Neural crest cell (in vitro differentiated cells): ENCODE results near the gene LRRC59. TPM values are rescaled to one million over a fixed set of nuclear protein-coding genes. Genes with fewer than 3 reads are reported as not detected.

ENCODE experiments used
- DNase-seq: peaks from one replicate; pipeline ENCODE4 v3.0.0; 2021; ENCODE audit warnings: low read depth, mixed read lengths, low spot score
- H3K27ac Mint-ChIP-seq: one replicate; pipeline ENCODE4 v1.8.0; 2021; ENCODE audit warnings: mild to moderate bottlenecking, mixed read lengths; ENCODE audit not compliant: unreplicated experiment
- H3K27me3 Mint-ChIP-seq: 2 replicates; pipeline ENCODE4 v1.8.0; 2021; ENCODE audit warnings: low read depth, mild to moderate bottlenecking, mixed read lengths
- H3K36me3 Mint-ChIP-seq: 2 replicates; pipeline ENCODE4 v1.8.0; 2021; ENCODE audit warnings: low read depth, mild to moderate bottlenecking, mixed read lengths
- H3K4me1 Mint-ChIP-seq: 2 replicates; pipeline ENCODE4 v1.8.0; 2021; ENCODE audit warnings: mixed read lengths
- H3K4me3 Mint-ChIP-seq: one replicate; pipeline ENCODE4 v1.8.0; 2021; ENCODE audit warnings: mild to moderate bottlenecking, mixed read lengths
- H3K9me3 Mint-ChIP-seq: 2 replicates; pipeline ENCODE4 v1.8.0; 2021; ENCODE audit warnings: mixed read lengths
- CTCF ChIP-seq: fragments of 200-600 bp; sonication (generic); conservative IDR thresholded peaks from 2 replicates; pipeline ENCODE4 v1.5.0; 2021; ENCODE audit warnings: antibody characterized with exemption, mild to moderate bottlenecking
- total RNA-seq: library from RNA; stranded (reverse); gene quantifications from 2 replicates; pipeline ENCODE4 v1.2.1, GENCODE V29; 2021

The LRRC59 gene
- total RNA-seq, 1 donor from 2014 or later, result 92.7 TPM

- no peak for DNase-seq
- Mint-ChIP-seq H3K4me3 (peak overlapping the region; percentile 94), H3K4me1 (peaks cover 38% of the 10 kb centered on the region), H3K27me3 (peaks cover 10% of the 10 kb centered on the region), H3K36me3 (peaks cover 5% of the 10 kb centered on the region), H3K27ac (no peak overlapping the region), H3K9me3 (no peaks in the 10 kb centered on the region)
- no peak for TF ChIP-seq CTCF
Measured at GRCh38 chr17:50347894-50348291, 49.4 kb downstream of the LRRC59 start.

GRCh38 chr17:50347117-50347893 is 50.0 kb downstream of the LRRC59 start:
- Mint-ChIP-seq H3K27me3 (peaks cover 10% of the 10 kb centered on the region), H3K9me3 (no peaks in the 10 kb centered on the region), H3K36me3 (peaks cover 5% of the 10 kb centered on the region), H3K4me3 (peak overlapping the region; percentile 94), H3K4me1 (peaks cover 38% of the 10 kb centered on the region), H3K27ac (peak overlapping the region; percentile 86)
- peak; percentile 22 for DNase-seq
- TF ChIP-seq CTCF, result no peak

- H3K4me1 Mint-ChIP-seq, result peaks cover 38% of the 10 kb centered on the region
- TF ChIP-seq CTCF, result no peak
- peak overlapping the region; percentile 94 for H3K4me3 Mint-ChIP-seq
- H3K27ac Mint-ChIP-seq, result peak overlapping the region; percentile 86
- DNase-seq, result peak; percentile 45
- H3K36me3 Mint-ChIP-seq, result peaks cover under 1% of the 10 kb centered on the region
- H3K27me3 Mint-ChIP-seq, result peaks cover 10% of the 10 kb centered on the region
- H3K9me3 Mint-ChIP-seq, result no peaks in the 10 kb centered on the region
Measured at GRCh38 chr17:50346313-50347116, 50.8 kb downstream of the LRRC59 start.

- H3K4me1 Mint-ChIP-seq, result peaks cover 38% of the 10 kb centered on the region
- peak within 1 kb of the TSS; percentile 94 for H3K4me3 Mint-ChIP-seq
- no peaks in the 10 kb centered on the region for H3K36me3 Mint-ChIP-seq
Measured at GRCh38 chr17:50345432-50346312, 51.7 kb downstream of the LRRC59 start, which contains the start of gene XYLT2. Gene XYLT2 (plus strand): TSS chr17:50346126. CDS start chr17:50346141, 15 bp downstream.

More at GRCh38 chr17:50345432-50346312, 51.7 kb downstream of the LRRC59 start, which contains the start of gene XYLT2:
- DNase-seq, result peak; percentile 73
- no peak for TF ChIP-seq CTCF
- peaks cover 10% of the 10 kb centered on the region for H3K27me3 Mint-ChIP-seq
- H3K9me3 Mint-ChIP-seq, result no peaks in the 10 kb centered on the region
- peak within 1 kb of the TSS; percentile 94 for H3K27ac Mint-ChIP-seq
